NCI-H2196 (cell line): ENCODE results near the gene PARD3B.

Source experiments
- DNase-seq: peaks from one replicate; lab custom pipeline; 2025; ENCODE audit not compliant: unreplicated experiment; lab: John Stamatoyannopoulos, UW

PARD3B gene

GRCh38 chr2:205292665-205293295 lies 747.5 kb downstream of the PARD3B start:
- no peak for DNase-seq

GRCh38 chr2:205293559-205293958 lies 748.3 kb downstream of the PARD3B start:
- DNase-seq: no peak

GRCh38 chr2:205296959-205297358 lies 751.7 kb downstream of the PARD3B start:
- DNase-seq: no peak

GRCh38 chr2:205297368-205297767 lies 752.1 kb downstream of the PARD3B start:
- no peak for DNase-seq

- no peak for DNase-seq
Observed at GRCh38 chr2:205297846-205298245, 752.6 kb downstream of the PARD3B start.

- DNase-seq: no peak
Observed at GRCh38 chr2:205311201-205311600, 765.9 kb downstream of the PARD3B start.

GRCh38 chr2:205321231-205321630 lies 776.0 kb downstream of the PARD3B start:
- no peak for DNase-seq

- no peak for DNase-seq
Observed at GRCh38 chr2:205323929-205324328, 778.7 kb downstream of the PARD3B start.

GRCh38 chr2:205324355-205324754 lies 779.1 kb downstream of the PARD3B start:
- DNase-seq: no peak

GRCh38 chr2:205333351-205333750 lies 788.1 kb downstream of the PARD3B start:
- no peak for DNase-seq

GRCh38 chr2:205337274-205337673 lies 792.0 kb downstream of the PARD3B start:
- no peak for DNase-seq

- no peak for DNase-seq
Observed at GRCh38 chr2:205338156-205338555, 792.9 kb downstream of the PARD3B start.

GRCh38 chr2:205343103-205343502 lies 797.8 kb downstream of the PARD3B start:
- DNase-seq: no peak

GRCh38 chr2:205346649-205347048 lies 801.4 kb downstream of the PARD3B start:
- DNase-seq: no peak

- DNase-seq: no peak
Observed at GRCh38 chr2:205347899-205348298, 802.6 kb downstream of the PARD3B start.

- DNase-seq: no peak
Observed at GRCh38 chr2:205352094-205352493, 806.8 kb downstream of the PARD3B start.

- no peak for DNase-seq
Observed at GRCh38 chr2:205352593-205352992, 807.3 kb downstream of the PARD3B start.

GRCh38 chr2:205357732-205358131 lies 812.5 kb downstream of the PARD3B start:
- DNase-seq: no peak

- DNase-seq: no peak
Observed at GRCh38 chr2:205358351-205358815, 813.1 kb downstream of the PARD3B start.

- DNase-seq: no peak
Observed at GRCh38 chr2:205361272-205361671, 816.0 kb downstream of the PARD3B start.

GRCh38 chr2:205361970-205362369 lies 816.7 kb downstream of the PARD3B start:
- DNase-seq: no peak

- no peak for DNase-seq
Observed at GRCh38 chr2:205364261-205364660, 819.0 kb downstream of the PARD3B start.

- no peak for DNase-seq
Observed at GRCh38 chr2:205366336-205367060, 821.2 kb downstream of the PARD3B start.
